Effector memory CD4-positive, alpha-beta T cell (primary cell): ENCODE data around the gene SPATA4.
"Not testable (repeated sequence)": the region's sequence is repeated elsewhere in the genome, so short reads cannot be mapped to it uniquely, and the experiment has no call there.

Experiments used
- DNase-seq, 3 donors: peaks; one replicate each; pipeline ENCODE4 v3.0.0-alpha.2; 2020
- H3K27ac ChIP-seq: 2 replicates; pipeline ENCODE4 v1.7.0; 2013; ENCODE audit warnings: mild to moderate bottlenecking, low read length, moderate library complexity; ENCODE audit not compliant: insufficient read depth, poor library complexity, severe bottlenecking
- H3K27me3 ChIP-seq: replicated peaks from 2 replicates; pipeline ENCODE4 v1.7.0; 2013; ENCODE audit warnings: mild to moderate bottlenecking, low read length; ENCODE audit not compliant: insufficient read depth, control insufficient read depth, poor library complexity, severe bottlenecking
- H3K36me3 ChIP-seq: 2 replicates; pipeline ENCODE4 v1.7.0; 2013; ENCODE audit warnings: mild to moderate bottlenecking, low read length, moderate library complexity; ENCODE audit not compliant: control insufficient read depth, insufficient read depth
- H3K4me1 ChIP-seq: 2 replicates; pipeline ENCODE4 v1.7.0; 2013; ENCODE audit warnings: low read length, mild to moderate bottlenecking; ENCODE audit not compliant: control insufficient read depth, insufficient read depth, poor library complexity, severe bottlenecking
- H3K4me3 ChIP-seq: 2 replicates; pipeline ENCODE4 v1.7.0; 2013; ENCODE audit warnings: low read length, low read depth, mild to moderate bottlenecking; ENCODE audit not compliant: insufficient read depth, poor library complexity, severe bottlenecking
- H3K9me3 ChIP-seq: 2 replicates; pipeline ENCODE4 v1.7.0; 2013; ENCODE audit warnings: mild to moderate bottlenecking, low read length, moderate library complexity; ENCODE audit not compliant: control insufficient read depth

The SPATA4 gene

GRCh38 chr4:176222149-176222548 is 26.8 kb upstream of the SPATA4 start:
- no peaks in the 10 kb centered on the region for H3K36me3 ChIP-seq
- H3K4me3 ChIP-seq = no peak overlapping the region
- no peak for DNase-seq
- H3K27ac ChIP-seq = no peak overlapping the region
- no peaks in the 10 kb centered on the region for H3K4me1 ChIP-seq
- H3K9me3 ChIP-seq = no peaks in the 10 kb centered on the region
- H3K27me3 ChIP-seq = no peaks in the 10 kb centered on the region

GRCh38 chr4:176217510-176217909 is 22.1 kb upstream of the SPATA4 start:
- no peak overlapping the region for H3K27ac ChIP-seq
- H3K4me3 ChIP-seq = no peak overlapping the region
- H3K27me3 ChIP-seq = no peaks in the 10 kb centered on the region
- DNase-seq = no peak
- no peaks in the 10 kb centered on the region for H3K36me3 ChIP-seq
- H3K9me3 ChIP-seq = no peaks in the 10 kb centered on the region
- H3K4me1 ChIP-seq = no peaks in the 10 kb centered on the region

- not testable (repeated sequence) for H3K4me3 ChIP-seq
Measured at GRCh38 chr4:176212351-176212750, 17.0 kb upstream of the SPATA4 start.

GRCh38 chr4:176210579-176211296 is 15.4 kb upstream of the SPATA4 start:
- Histone ChIP-seq H3K4me1 (no peaks in the 10 kb centered on the region), H3K9me3 (no peaks in the 10 kb centered on the region), H3K36me3 (no peaks in the 10 kb centered on the region), H3K4me3 (no peak overlapping the region), H3K27ac (no peak overlapping the region), H3K27me3 (no peaks in the 10 kb centered on the region)
- no peak for DNase-seq

More at GRCh38 chr4:176212351-176212750, 17.0 kb upstream of the SPATA4 start:
- H3K4me1 ChIP-seq, DNase-seq, H3K9me3 ChIP-seq, H3K27me3 ChIP-seq, H3K27ac ChIP-seq, H3K36me3 ChIP-seq: not testable (repeated sequence)

- no peak overlapping the region for H3K27ac ChIP-seq
- H3K9me3 ChIP-seq = no peaks in the 10 kb centered on the region
- no peaks in the 10 kb centered on the region for H3K4me1 ChIP-seq
- H3K27me3 ChIP-seq = no peaks in the 10 kb centered on the region
- H3K36me3 ChIP-seq = no peaks in the 10 kb centered on the region
- no peak overlapping the region for H3K4me3 ChIP-seq
- DNase-seq = no peak
Measured at GRCh38 chr4:176210101-176210500, 14.7 kb upstream of the SPATA4 start.

GRCh38 chr4:176209535-176209934 is 14.2 kb upstream of the SPATA4 start:
- H3K4me3 ChIP-seq = no peak overlapping the region
- H3K27me3 ChIP-seq = no peaks in the 10 kb centered on the region
- H3K27ac ChIP-seq = no peak overlapping the region
- no peaks in the 10 kb centered on the region for H3K9me3 ChIP-seq
- no peak for DNase-seq
- no peaks in the 10 kb centered on the region for H3K36me3 ChIP-seq
- H3K4me1 ChIP-seq = no peaks in the 10 kb centered on the region

- no peaks in the 10 kb centered on the region for H3K4me1 ChIP-seq
- no peaks in the 10 kb centered on the region for H3K9me3 ChIP-seq
- H3K4me3 ChIP-seq = no peak overlapping the region
- H3K27me3 ChIP-seq = no peaks in the 10 kb centered on the region
- no peak for DNase-seq
- H3K36me3 ChIP-seq = no peaks in the 10 kb centered on the region
- no peak overlapping the region for H3K27ac ChIP-seq
Measured at GRCh38 chr4:176207839-176208238, 12.5 kb upstream of the SPATA4 start.

GRCh38 chr4:176205299-176205698 is 9.9 kb upstream of the SPATA4 start:
- Histone ChIP-seq H3K27ac (no peak overlapping the region), H3K27me3 (no peaks in the 10 kb centered on the region), H3K4me3 (no peak overlapping the region), H3K36me3 (no peaks in the 10 kb centered on the region), H3K4me1 (no peaks in the 10 kb centered on the region), H3K9me3 (no peaks in the 10 kb centered on the region)
- no peak for DNase-seq

- no peak overlapping the region for H3K27ac ChIP-seq
- H3K4me3 ChIP-seq = no peak overlapping the region
- H3K36me3 ChIP-seq = no peaks in the 10 kb centered on the region
- peaks cover 7% of the 10 kb centered on the region for H3K4me1 ChIP-seq
- H3K9me3 ChIP-seq = no peaks in the 10 kb centered on the region
- DNase-seq = no peak
- no peaks in the 10 kb centered on the region for H3K27me3 ChIP-seq
Measured at GRCh38 chr4:176198316-176198903, 3.0 kb upstream of the SPATA4 start.

- Histone ChIP-seq H3K4me3 (no peak overlapping the region), H3K4me1 (peaks cover 7% of the 10 kb centered on the region), H3K27ac (no peak overlapping the region), H3K36me3 (no peaks in the 10 kb centered on the region), H3K27me3 (no peaks in the 10 kb centered on the region), H3K9me3 (no peaks in the 10 kb centered on the region)
- DNase-seq = no peak
Measured at GRCh38 chr4:176193938-176194337, 1.4 kb downstream of the SPATA4 start.
